K562 (cell line): Measurements from ENCODE around the gene TMEM53. TPM values are rescaled to one million over a fixed set of nuclear protein-coding genes. Genes with fewer than 3 reads are reported as not detected.

ENCODE experiments used
- CTBP1 ChIP-seq: fragments of 450-650 bp; IDR thresholded peaks from 2 replicates; pipeline ENCODE4 v1.6.1; 2016; ENCODE audit warnings: borderline replicate concordance
- ETS2 ChIP-seq: IDR thresholded peaks from 2 replicates; pipeline ENCODE4 v1.6.1; 2016; ENCODE audit warnings: borderline replicate concordance, missing genetic modification characterization, mild to moderate bottlenecking, moderate library complexity, missing compliant biosample characterization; ENCODE audit not compliant: poor library complexity, severe bottlenecking
- GTF2F1 ChIP-seq: IDR thresholded peaks from 2 replicates; pipeline ENCODE4 v1.6.1; 2011; ENCODE audit warnings: low read depth, low read length, improper control_type of control experiment
- ILK ChIP-seq: fragments of 450-650 bp; IDR thresholded peaks from 2 replicates; pipeline ENCODE4 v1.6.1; 2016; ENCODE audit warnings: missing genetic modification characterization, low read depth, mild to moderate bottlenecking, missing compliant biosample characterization, moderate library complexity, borderline replicate concordance
- SMC3 ChIP-seq: conservative IDR thresholded peaks from 2 replicates; pipeline ENCODE4 v1.6.1; 2011; ENCODE audit warnings: low read depth, low read length, improper control_type of control experiment; ENCODE audit not compliant: insufficient read depth
- UBTF ChIP-seq, 2 experiments: IDR thresholded peaks; 2 replicates each; pipeline ENCODE4 v1.6.1; 2012; ENCODE audit warnings: improper control_type of control experiment in 2 of 2, low read depth in 2 of 2, low read length in 2 of 2, borderline replicate concordance in 1 of 2
- ZNF444 ChIP-seq: fragments of 250-450 bp; sonication (Bioruptor Pico); IDR thresholded peaks from 2 replicates; pipeline ENCODE4 v1.4.0; 2020; ENCODE audit warnings: mild to moderate bottlenecking, moderate library complexity
- ZNF449 ChIP-seq: fragments of 250-450 bp; sonication (Bioruptor Pico); IDR thresholded peaks from 2 replicates; pipeline ENCODE4 v1.8.0; 2022; ENCODE audit warnings: moderate library complexity, mild to moderate bottlenecking, inconsistent platforms
- polyA plus RNA-seq, 8 experiments: library from polyadenylated mRNA; depleted of rRNA in 4 of 8; stranded (reverse) in 5 of 8; unstranded in 3 of 8; fragments of >200 nt; fragmentation: Nextera tagmentation in 2 of 8; fragmentation: Illumina TruSeq in 1 of 8; extraction: Ambion mirVana in 2 of 8; extraction: Trizol in 1 of 8; gene quantifications; 2 replicates each; pipeline versions ENCODE4 v1.2.1 to v1.2.3, GENCODE V29; 2011 to 2014; ENCODE audit warnings: inconsistent platforms in 1 of 8, missing spikeins in 1 of 8
- total RNA-seq, 7 experiments: library from RNA; depleted of rRNA in 6 of 7; stranded (reverse); fragments of >200 nt in 6 of 7; fragmentation: Illumina TruSeq in 2 of 7; extraction: Trizol in 2 of 7; gene quantifications; 2 replicates each; pipeline versions ENCODE4 v1.2.1 to v1.2.3, GENCODE V29; 2011 to 2021; ENCODE audit warnings: low replicate concordance in 1 of 7
- TF ChIP-seq, protein P1 (sequence below): fragments of 450-650 bp; IDR thresholded peaks from 2 replicates; pipeline ENCODE4 v1.6.1; 2014; ENCODE audit warnings: low read depth, mild to moderate bottlenecking, moderate library complexity, borderline replicate concordance

TMEM53 gene
- total and polyA plus RNA-seq, 9 of the 15 experiments (the other 6 are each of a cell fraction or from before 2014, with no cell fraction given) = 0.23 to 3.7 (median 2.0) TPM

- TF ChIP-seq ZNF444 (CRISPR knock-in tag) (peak; percentile 98), CTBP1 (peak; percentile 70), ZNF449 (CRISPR knock-in tag) (peak; percentile 37), SMC3 (no peak; the same call in 1 of the 2 replicates), GTF2F1 (peak; percentile 100), ILK (tag) (peak; percentile 68; the same call in 1 of the 2 replicates), UBTF (IDR thresholded peaks at IDR 0.05; ENCODE audit: borderline replicate concordance in 1 of 2, low read depth in 2 of 2, low read length in 2 of 2) (no peak), ETS2 (tag) (peak; percentile 14)
- TF ChIP-seq, protein P1, sequence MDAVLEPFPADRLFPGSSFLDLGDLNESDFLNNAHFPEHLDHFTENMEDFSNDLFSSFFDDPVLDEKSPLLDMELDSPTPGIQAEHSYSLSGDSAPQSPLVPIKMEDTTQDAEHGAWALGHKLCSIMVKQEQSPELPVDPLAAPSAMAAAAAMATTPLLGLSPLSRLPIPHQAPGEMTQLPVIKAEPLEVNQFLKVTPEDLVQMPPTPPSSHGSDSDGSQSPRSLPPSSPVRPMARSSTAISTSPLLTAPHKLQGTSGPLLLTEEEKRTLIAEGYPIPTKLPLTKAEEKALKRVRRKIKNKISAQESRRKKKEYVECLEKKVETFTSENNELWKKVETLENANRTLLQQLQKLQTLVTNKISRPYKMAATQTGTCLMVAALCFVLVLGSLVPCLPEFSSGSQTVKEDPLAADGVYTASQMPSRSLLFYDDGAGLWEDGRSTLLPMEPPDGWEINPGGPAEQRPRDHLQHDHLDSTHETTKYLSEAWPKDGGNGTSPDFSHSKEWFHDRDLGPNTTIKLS = peak; percentile 83
Observed at GRCh38 chr1:44721485-44722361, 47.4 kb upstream of the TMEM53 start (continued).
